Left ventricle myocardium inferior (tissue), 1 donor: Measurements from ENCODE around the gene HS3ST5. TPM values are rescaled to one million over a fixed set of nuclear protein-coding genes. Genes with fewer than 3 reads are reported as not detected.

Experiments used
- DNase-seq: peaks from one replicate; pipeline ENCODE4 v3.0.0-alpha.2; 2020
- H3K27ac ChIP-seq: fragments of 200-600 bp; replicated peaks from 2 replicates; pipeline ENCODE4 v1.8.0; 2021
- H3K27me3 ChIP-seq: fragments of 200-600 bp; 2 replicates; pipeline ENCODE4 v1.8.0; 2021; ENCODE audit warnings: low read depth
- H3K36me3 ChIP-seq: fragments of 200-600 bp; 2 replicates; pipeline ENCODE4 v1.8.0; 2021
- H3K4me1 ChIP-seq: fragments of 200-600 bp; 2 replicates; pipeline ENCODE4 v1.8.0; 2021
- H3K4me3 ChIP-seq: fragments of 200-600 bp; 2 replicates; pipeline ENCODE4 v1.8.0; 2021; ENCODE audit warnings: mild to moderate bottlenecking, moderate library complexity
- H3K9me3 ChIP-seq: fragments of 200-600 bp; replicated peaks from 2 replicates; pipeline ENCODE4 v1.8.0; 2021
- CTCF ChIP-seq: fragments of 200-600 bp; IDR thresholded peaks from 2 replicates; pipeline ENCODE4 v1.8.0; 2021; ENCODE audit warnings: antibody characterized with exemption, mild to moderate bottlenecking, borderline replicate concordance
- intact Hi-C: fragments of 100-400 bp; cut with micrococcal nuclease; formaldehyde crosslinking; loops from one replicate; pipeline ENCODE4 v1.11.0; 2022
- total RNA-seq: library from RNA; stranded (reverse); fragmentation: NEBNext Ultra II Directional; extraction: Animal tissue kit (Norgen Biotek cat#: 25700); gene quantifications from one replicate; pipeline ENCODE4 v1.2.1, GENCODE V29; 2021
- donor health status: DM: no; HTN: yes; CAD: no; lungs with severe emphysema.

Gene HS3ST5
- total RNA-seq, 1 donor from 2014 or later: not detected

- H3K36me3 ChIP-seq: no peaks in the 10 kb centered on the region
- no peaks in the 10 kb centered on the region for H3K4me1 ChIP-seq
- intact Hi-C loops: no loop called here
- H3K4me3 ChIP-seq: no peak overlapping the region
- H3K9me3 ChIP-seq: no peaks in the 10 kb centered on the region
- no peak for DNase-seq
- TF ChIP-seq CTCF: no peak
- H3K27ac ChIP-seq: no peak overlapping the region
- H3K27me3 ChIP-seq: no peaks in the 10 kb centered on the region
Measured at GRCh38 chr6:114061116-114061515, 281.7 kb downstream of the HS3ST5 start.

GRCh38 chr6:114058435-114058834 is 284.4 kb downstream of the HS3ST5 start:
- Histone ChIP-seq H3K27me3 (no peaks in the 10 kb centered on the region), H3K27ac (no peak overlapping the region), H3K9me3 (no peaks in the 10 kb centered on the region), H3K36me3 (no peaks in the 10 kb centered on the region), H3K4me1 (no peaks in the 10 kb centered on the region), H3K4me3 (no peak overlapping the region)
- intact Hi-C loops: no loop called here
- DNase-seq: no peak
- no peak for TF ChIP-seq CTCF

- Histone ChIP-seq H3K27me3 (no peaks in the 10 kb centered on the region), H3K27ac (no peak overlapping the region), H3K9me3 (no peaks in the 10 kb centered on the region), H3K4me3 (no peak overlapping the region), H3K4me1 (no peaks in the 10 kb centered on the region), H3K36me3 (no peaks in the 10 kb centered on the region)
- no peak for TF ChIP-seq CTCF
- DNase-seq: no peak
- intact Hi-C loops: no loop called here
Measured at GRCh38 chr6:114055763-114056162, 287.1 kb downstream of the HS3ST5 start.

- no peaks in the 10 kb centered on the region for H3K36me3 ChIP-seq
- intact Hi-C loops: no loop called here
- H3K4me1 ChIP-seq: no peaks in the 10 kb centered on the region
- no peaks in the 10 kb centered on the region for H3K9me3 ChIP-seq
- no peak overlapping the region for H3K27ac ChIP-seq
- TF ChIP-seq CTCF: no peak
- no peak overlapping the region for H3K4me3 ChIP-seq
- no peaks in the 10 kb centered on the region for H3K27me3 ChIP-seq
- DNase-seq: no peak
Measured at GRCh38 chr6:114055349-114055748, 287.5 kb downstream of the HS3ST5 start.

- no peaks in the 10 kb centered on the region for H3K4me1 ChIP-seq
- DNase-seq: no peak
- intact Hi-C loops: no loop called here
Measured at GRCh38 chr6:114053791-114054190, 289.0 kb downstream of the HS3ST5 start.

More at GRCh38 chr6:114053791-114054190, 289.0 kb downstream of the HS3ST5 start:
- Histone ChIP-seq H3K9me3 (no peaks in the 10 kb centered on the region), H3K27ac (no peak overlapping the region), H3K36me3 (no peaks in the 10 kb centered on the region), H3K4me3 (no peak overlapping the region), H3K27me3 (no peaks in the 10 kb centered on the region)
- TF ChIP-seq CTCF: no peak
